H1 (cell line): ENCODE measurements around the gene SH3BP5. TPM values are rescaled to one million over a fixed set of nuclear protein-coding genes. Genes with fewer than 3 reads are reported as not detected.

Source experiments
- CTCF ChIA-PET: fragments of 300-600 bp; sonication (Branson Sonifier 250); formaldehyde crosslinking; loops from one replicate; lab custom pipeline; 2021; ENCODE audit not compliant: partially characterized antibody; lab: Charles Lee
- POLR2A ChIA-PET: fragments of 300-600 bp; sonication (Branson Sonifier 250); formaldehyde crosslinking; loops from one replicate; lab custom pipeline; 2021; ENCODE audit warnings: inconsistent platforms; ENCODE audit not compliant: partially characterized antibody; lab: Charles Lee
- DNase-seq, 2 experiments: peaks; one replicate each; pipeline versions ENCODE4 v3.0.0 to v3.0.0-alpha.2; 2010 to 2022; ENCODE audit warnings: low spot score in 2 of 2, low read depth in 1 of 2, mixed read lengths in 1 of 2
- FAIRE-seq: peaks from 2 replicates; lab custom pipeline; 2011; peaks lifted over from hg19 to GRCh38; lab: Jason Lieb, UNC
- H2AFZ ChIP-seq: 2 replicates; pipeline ENCODE4 v1.8.1; 2012; ENCODE audit warnings: low read length, inconsistent platforms
- H2AK5ac ChIP-seq: 2 replicates; pipeline ENCODE4 v1.6.1; 2013; ENCODE audit warnings: low read depth, low read length
- H2BK120ac ChIP-seq: replicated peaks from 2 replicates; pipeline ENCODE3; 2013; ENCODE audit warnings: low read depth, low read length, inconsistent platforms
- H2BK12ac ChIP-seq: 2 replicates; pipeline ENCODE4 v1.6.1; 2013; ENCODE audit warnings: low read depth, low read length
- H2BK15ac ChIP-seq: 2 replicates; pipeline ENCODE4 v1.6.1; 2013; ENCODE audit warnings: low read length
- H2BK20ac ChIP-seq: 2 replicates; pipeline ENCODE4 v1.6.1; 2013; ENCODE audit warnings: low read length
- H2BK5ac ChIP-seq: 2 replicates; pipeline ENCODE4 v1.6.1; 2013; ENCODE audit warnings: low read depth, low read length
- H3K14ac ChIP-seq: 2 replicates; pipeline ENCODE4 v1.6.1; 2013; ENCODE audit warnings: inconsistent platforms; ENCODE audit not compliant: insufficient read length
- H3K18ac ChIP-seq: 2 replicates; pipeline ENCODE4 v1.6.1; 2013; ENCODE audit warnings: low read length; ENCODE audit errors: extremely low read depth
- H3K23ac ChIP-seq: 2 replicates; pipeline ENCODE4 v1.6.1; 2013; ENCODE audit warnings: inconsistent platforms; ENCODE audit not compliant: insufficient read length
- H3K23me2 ChIP-seq: 2 replicates; pipeline ENCODE4 v1.6.1; 2013; ENCODE audit warnings: low read depth, low read length
- H3K27ac ChIP-seq: 2 replicates; pipeline ENCODE4 v1.6.1; 2011; ENCODE audit warnings: low read depth, low read length, inconsistent platforms
- H3K27me3 ChIP-seq, 4 experiments: replicated peaks in 1 of 4; 1 replicate in 1 of 4; 2 replicates in 3 of 4; pipeline versions ENCODE4 v1.6.1 to v1.8.1; 2011 to 2013; ENCODE audit warnings: low read length in 3 of 4, mild to moderate bottlenecking in 3 of 4, inconsistent platforms in 2 of 4, mixed read lengths in 2 of 4, moderate library complexity in 1 of 4; ENCODE audit not compliant: control insufficient read depth in 3 of 4, insufficient read depth in 3 of 4; ENCODE audit errors: extremely low read depth in 1 of 4
- H3K36me3 ChIP-seq, 4 experiments: 2 replicates each; pipeline versions ENCODE4 v1.6.1 to v1.8.1; 2011 to 2013; ENCODE audit warnings: mild to moderate bottlenecking in 4 of 4, low read length in 3 of 4, moderate library complexity in 2 of 4, control low read depth in 1 of 4, inconsistent platforms in 1 of 4; ENCODE audit not compliant: insufficient read depth in 4 of 4, control insufficient read depth in 2 of 4
- H3K4ac ChIP-seq: replicated peaks from 2 replicates; pipeline ENCODE3; 2013; ENCODE audit warnings: low read length, low read depth, mixed read lengths, inconsistent platforms; ENCODE audit not compliant: insufficient read length
- H3K4me1 ChIP-seq, 4 experiments: replicated peaks in 1 of 4; 1 replicate in 1 of 4; 2 replicates in 3 of 4; pipeline versions ENCODE4 v1.6.1 to v1.8.1; 2011 to 2013; ENCODE audit warnings: low read length in 3 of 4, inconsistent platforms in 2 of 4, mixed read lengths in 1 of 4; ENCODE audit not compliant: insufficient read depth in 4 of 4, control insufficient read depth in 3 of 4
- H3K4me2 ChIP-seq, 2 experiments: 2 replicates each; pipeline versions ENCODE4 v1.6.1 to v1.8.1; 2011 to 2013; ENCODE audit warnings: low read depth in 2 of 2, low read length in 2 of 2, control low read depth in 1 of 2, inconsistent platforms in 1 of 2, mild to moderate bottlenecking in 1 of 2; ENCODE audit not compliant: insufficient read depth in 1 of 2
- H3K4me3 ChIP-seq, 4 experiments: fragments of 200-600, 300-600 bp in 1 of 4; sonication (generic), shearing (Covaris generic), sonication (Bioruptor Twin) in 1 of 4; 2 replicates each; pipeline versions ENCODE4 v1.5.1 to v1.8.1; 2011 to 2016; ENCODE audit warnings: low read length in 4 of 4, low read depth in 3 of 4, control low read depth in 2 of 4, inconsistent platforms in 2 of 4, mild to moderate bottlenecking in 2 of 4, mixed read lengths in 1 of 4, moderate library complexity in 1 of 4; ENCODE audit not compliant: insufficient read depth in 2 of 4; ENCODE audit errors: extremely low read depth in 1 of 4
- H3K56ac ChIP-seq: replicated peaks from 2 replicates; pipeline ENCODE3; 2013; ENCODE audit warnings: low read depth, mild to moderate bottlenecking, mixed read lengths, low read length, inconsistent platforms; ENCODE audit not compliant: insufficient read length
- H3K79me1 ChIP-seq: 2 replicates; pipeline ENCODE4 v1.6.1; 2013; ENCODE audit warnings: low read depth, low read length, control low read depth
- H3K79me2 ChIP-seq, 2 experiments: 2 replicates each; pipeline versions ENCODE4 v1.6.1 to v1.8.1; 2012 to 2013; ENCODE audit warnings: low read length in 2 of 2, mild to moderate bottlenecking in 2 of 2, inconsistent platforms in 1 of 2; ENCODE audit not compliant: insufficient read depth in 2 of 2, control insufficient read depth in 1 of 2
- H3K9ac ChIP-seq, 4 experiments: replicated peaks in 1 of 4; 1 replicate in 1 of 4; 2 replicates in 3 of 4; pipeline versions ENCODE4 v1.6.1 to v1.8.1; 2011 to 2013; ENCODE audit warnings: low read depth in 3 of 4, low read length in 3 of 4, control low read depth in 2 of 4, mild to moderate bottlenecking in 2 of 4, moderate library complexity in 2 of 4, inconsistent platforms in 1 of 4; ENCODE audit errors: extremely low read depth in 1 of 4
- H3K9me3 ChIP-seq, 2 experiments: 2 replicates each; pipeline versions ENCODE4 v1.6.1 to v1.8.1; 2012 to 2013; ENCODE audit warnings: mild to moderate bottlenecking in 2 of 2, moderate library complexity in 2 of 2, control low read depth in 1 of 2, inconsistent platforms in 1 of 2, low read depth in 1 of 2, low read length in 1 of 2, mixed read lengths in 1 of 2; ENCODE audit not compliant: insufficient read depth in 2 of 2
- H4K20me1 ChIP-seq, 2 experiments: replicated peaks in 1 of 2; 2 replicates each; pipeline versions ENCODE3 to v1.8.1; 2011 to 2013; ENCODE audit warnings: inconsistent platforms in 2 of 2, low read length in 2 of 2, mild to moderate bottlenecking in 1 of 2; ENCODE audit not compliant: insufficient read depth in 2 of 2, control insufficient read depth in 1 of 2
- H4K5ac ChIP-seq: 2 replicates; pipeline ENCODE4 v1.6.1; 2013; ENCODE audit warnings: low read length, low read depth, mixed read lengths, inconsistent platforms; ENCODE audit not compliant: insufficient read length
- H4K8ac ChIP-seq: 2 replicates; pipeline ENCODE4 v1.8.0; 2013; ENCODE audit warnings: mild to moderate bottlenecking, moderate library complexity, low read length, inconsistent platforms; ENCODE audit not compliant: insufficient read depth; ENCODE audit errors: extremely low read depth
- H4K91ac ChIP-seq: replicated peaks from 2 replicates; pipeline ENCODE3; 2013; ENCODE audit warnings: low read length, mixed read lengths, inconsistent platforms; ENCODE audit not compliant: insufficient read length
- BCL11A ChIP-seq, 2 experiments: IDR thresholded peaks; one replicate each; pipeline ENCODE4 v1.6.1; 2011; ENCODE audit warnings: low read depth in 2 of 2, low read length in 2 of 2, mild to moderate bottlenecking in 2 of 2
- BRCA1 ChIP-seq: IDR thresholded peaks from 2 replicates; pipeline ENCODE4 v1.6.1; 2012; ENCODE audit warnings: low read depth, low read length, improper control_type of control experiment
- FOSL1 ChIP-seq: IDR thresholded peaks from 2 replicates; pipeline ENCODE4 v1.6.1; 2011; ENCODE audit warnings: mild to moderate bottlenecking, low read depth, low read length, moderate library complexity; ENCODE audit not compliant: insufficient read depth
- GTF2F1 ChIP-seq: IDR thresholded peaks from 2 replicates; pipeline ENCODE4 v1.6.1; 2012; ENCODE audit warnings: low read depth, low read length, improper control_type of control experiment, borderline replicate concordance
- HDAC6 ChIP-seq: IDR thresholded peaks from one replicate; pipeline ENCODE4 v1.7.1; 2012; ENCODE audit warnings: low read depth, mild to moderate bottlenecking, inconsistent platforms, low read length, moderate library complexity
- KDM1A ChIP-seq: fragments of 200-600, 300-600 bp; sonication (generic); IDR thresholded peaks from 2 replicates; pipeline ENCODE4 v1.7.1; 2016; ENCODE audit warnings: mild to moderate bottlenecking, low read length, borderline replicate concordance
- MAX ChIP-seq: IDR thresholded peaks from 2 replicates; pipeline ENCODE4 v1.6.1; 2012; ENCODE audit warnings: inconsistent platforms
- PHF8 ChIP-seq: fragments of 200-600 bp; sonication (generic); conservative IDR thresholded peaks from 2 replicates; pipeline ENCODE4 v1.7.1; 2012; ENCODE audit warnings: low read depth, mild to moderate bottlenecking, inconsistent platforms, low read length, moderate library complexity
- POLR2AphosphoS5 ChIP-seq: IDR thresholded peaks from 2 replicates; pipeline ENCODE4 v1.6.1; 2011; ENCODE audit warnings: low read depth, low read length
- RNF2 ChIP-seq: fragments of 200-900, 300-1000 bp; sonication (generic); IDR thresholded peaks from 2 replicates; pipeline ENCODE4 v1.7.1; 2016; ENCODE audit warnings: borderline replicate concordance, low read depth, mild to moderate bottlenecking, antibody characterized with exemption, low read length; ENCODE audit not compliant: poor library complexity, severe bottlenecking; ENCODE audit errors: missing control alignments
- SIRT6 ChIP-seq: IDR thresholded peaks from one replicate; pipeline ENCODE4 v1.7.1; 2012; ENCODE audit warnings: low read length, inconsistent platforms
- SP4 ChIP-seq: IDR thresholded peaks from 2 replicates; pipeline ENCODE4 v1.6.1; 2012; ENCODE audit warnings: low read length, inconsistent platforms
- SRF ChIP-seq: IDR thresholded peaks from 2 replicates; pipeline ENCODE4 v1.6.1; 2011; ENCODE audit warnings: mild to moderate bottlenecking, low read depth, low read length, moderate library complexity
- TAF1 ChIP-seq: IDR thresholded peaks from 2 replicates; pipeline ENCODE4 v1.6.1; 2011; ENCODE audit warnings: mild to moderate bottlenecking, low read depth, low read length
- WGBS, 2 experiments: shearing (Covaris generic) in 1 of 2; methylation state at CpG; one replicate each; pipeline versions ENCODE4 v1.1.6 to v1.1.7; 2013 to 2015; ENCODE audit warnings: low lambda C conversion rate in 2 of 2, mixed read lengths in 2 of 2, inconsistent platforms in 1 of 2, low coverage in 1 of 2, missing lambda C conversion rate in 1 of 2; ENCODE audit not compliant: insufficient replicate concordance in 2 of 2, insufficient coverage in 1 of 2, insufficient read length in 1 of 2; ENCODE audit errors: extremely low coverage in 1 of 2, missing lambda C conversion rate in 1 of 2; 5-methylcytosine and 5-hydroxymethylcytosine counted together
- polyA plus RNA-seq, 7 experiments: library from polyadenylated mRNA; depleted of rRNA in 3 of 7; stranded (reverse) in 5 of 7; unstranded in 2 of 7; fragments of >200 nt in 5 of 7; fragments of 200-250 nt in 2 of 7; gene quantifications; 1 replicate in 5 of 7; 2 replicates in 1 of 7; 4 replicates in 1 of 7; pipeline versions ENCODE4 v1.2.1 to v1.2.3, GENCODE V29; 2011 to 2013; ENCODE audit warnings: missing spikeins in 2 of 7, mixed read lengths in 2 of 7
- total RNA-seq: library from RNA; stranded (reverse); fragmentation: NEBNext Ultra II Directional; extraction: Animal tissue kit (Norgen Biotek cat#: 25700); gene quantifications from 2 replicates; pipeline ENCODE4 v1.2.1, GENCODE V29; 2021

The SH3BP5 gene
- total and polyA plus RNA-seq, 2 of the 8 experiments (the other 6 are each of a cell fraction or from before 2014, with no cell fraction given): 7.1 to 9.7 TPM

- no peak for FAIRE-seq
- TF ChIP-seq MAX (no peak), SRF (no peak), FOSL1 (no peak), SIRT6 (no peak), BCL11A (IDR thresholded peaks at IDR 0.05; ENCODE audit: low read depth in 2 of 2, low read length in 2 of 2) (no peak), KDM1A (no peak), POLR2AphosphoS5 (no peak), SP4 (no peak), RNF2 (no peak), PHF8 (no peak), GTF2F1 (no peak), BRCA1 (no peak), TAF1 (no peak), HDAC6 (no peak)
Observed at GRCh38 chr3:15321349-15321748, 11.0 kb downstream of the SH3BP5 start.

More at GRCh38 chr3:15321349-15321748, 11.0 kb downstream of the SH3BP5 start:
- Histone ChIP-seq H4K20me1 (no peaks in the 10 kb centered on the region), H3K79me1 (no peaks in the 10 kb centered on the region; the same call in 1 of the 2 replicates), H3K36me3 (no peaks in the 10 kb centered on the region), H3K4ac (no peak overlapping the region), H3K27me3 (no peaks in the 10 kb centered on the region), H3K9me3 (no peaks in the 10 kb centered on the region), H3K56ac (no peak overlapping the region), H2BK5ac (no peak overlapping the region), H2BK20ac (no peak overlapping the region), H3K23me2 (no peaks in the 10 kb centered on the region), H3K18ac (no peak overlapping the region), H4K8ac (no peak overlapping the region), H3K27ac (no peak overlapping the region), H3K79me2 (peaks cover 0 to 3% of the 10 kb centered on the region in 2 experiments; a peak in 1 of 4 replicates), H3K14ac (no peak overlapping the region), H2BK12ac (no peak overlapping the region), H4K91ac (no peak overlapping the region), H2AK5ac (no peak overlapping the region), H3K4me1 (peaks cover 0 to 8% (median under 1%) of the 10 kb centered on the region in 4 experiments; a peak in 2 of 7 replicates), H4K5ac (no peak overlapping the region), H2AFZ (no peak overlapping the region), H2BK15ac (no peak overlapping the region), H3K4me2 (no peak overlapping the region), H3K23ac (no peak overlapping the region), H3K4me3 (no peak overlapping the region), H3K9ac (no peak overlapping the region), H2BK120ac (no peak overlapping the region)
- 88% methylated on average over 1 of the region's 1 CpG; no CpG with 5 or more reads in 1 of the 2 experiments for WGBS, 2 experiments
- CTCF ChIA-PET: interaction anchor here (0.7 to 3.6 kb wide), 10 partner anchors 8 to 85 kb away, joined by 3 to 21 read pairs (median 4); no protein-coding TSS in a partner anchor
- DNase-seq: no peak
- POLR2A ChIA-PET: interaction anchor here (1.0 to 1.6 kb wide), 2 partner anchors 11 kb away, joined by 3 to 5 read pairs; partner anchors contain the start of gene SH3BP5
